GM12878 (cell line): ENCODE results near the gene CLDN19. TPM values are rescaled to one million over a fixed set of nuclear protein-coding genes. Genes with fewer than 3 reads are reported as not detected.

ENCODE experiments used
- ATAC-seq: fragments of 200-7000 bp; cut with Tn5 transposase; 3 replicates; pipeline ENCODE4 v1.9.1; 2020; ENCODE audit warnings: mild to moderate bottlenecking, moderate library complexity
- BruUV-seq: library from RNA; stranded (reverse); fragments of 400-500 nt; replicated peaks from 2 replicates; lab custom pipeline; 2021; lab: Mats Ljungman, UMichigan
- CTCF ChIA-PET: fragments of 300-600 bp; sonication (Branson Sonifier 250); formaldehyde crosslinking; extraction: SDS; loops from one replicate; lab custom pipeline; 2021; ENCODE audit warnings: inconsistent platforms; lab: Yijun Ruan, JAX
- POLR2A ChIA-PET: fragments of 350-600 bp; formaldehyde crosslinking; extraction: SDS; loops from one replicate; lab custom pipeline; 2021; ENCODE audit warnings: inconsistent platforms; lab: Charles Lee
- RAD21 ChIA-PET: fragments of 300-600 bp; sonication (Branson Sonifier 250); formaldehyde crosslinking; loops from one replicate; lab custom pipeline; 2023; ENCODE audit warnings: antibody characterized with exemption; ENCODE audit not compliant: unreplicated experiment; lab: Charles Lee
- SMC1A ChIA-PET: fragments of 300-600 bp; sonication (Branson Sonifier 250); formaldehyde crosslinking; loops from one replicate; lab custom pipeline; 2023; ENCODE audit not compliant: unreplicated experiment, uncharacterized antibody; lab: Charles Lee
- DNase-seq: peaks from one replicate; pipeline ENCODE4 v3.0.0-alpha.2; 2011; ENCODE audit warnings: low read depth, low spot score
- FAIRE-seq: peaks from 3 replicates; lab custom pipeline; 2011; peaks lifted over from hg19 to GRCh38; lab: Jason Lieb, UNC
- H2AFZ ChIP-seq: 2 replicates; pipeline ENCODE4 v1.6.0; 2011; ENCODE audit warnings: low read depth, low read length, control low read depth; ENCODE audit not compliant: control insufficient read depth
- H3K27ac ChIP-seq: 2 replicates; pipeline ENCODE4 v1.5.1; 2011; ENCODE audit warnings: control low read depth; ENCODE audit not compliant: control insufficient read depth, insufficient read depth
- H3K27me3 ChIP-seq, 2 experiments: replicated peaks in 1 of 2; 2 replicates each; pipeline versions ENCODE4 v1.6.0 to v1.6.1; 2011; ENCODE audit warnings: low read length in 1 of 2; ENCODE audit not compliant: control insufficient read depth in 2 of 2, insufficient read depth in 2 of 2
- H3K36me3 ChIP-seq, 2 experiments: 2 replicates each; pipeline ENCODE4 v1.5.1; 2011; ENCODE audit warnings: low read length in 1 of 2; ENCODE audit not compliant: control insufficient read depth in 2 of 2, insufficient read depth in 2 of 2
- H3K4me1 ChIP-seq: 2 replicates; pipeline ENCODE4 v1.6.1; 2011; ENCODE audit warnings: mild to moderate bottlenecking, low read length, moderate library complexity, mixed read lengths; ENCODE audit not compliant: control insufficient read depth, insufficient read depth
- H3K4me2 ChIP-seq: 2 replicates; pipeline ENCODE4 v1.6.0; 2011; ENCODE audit warnings: control low read depth; ENCODE audit not compliant: control insufficient read depth, insufficient read depth
- H3K4me3 ChIP-seq: fragments of 200-600 bp; sonication (generic); 2 replicates; pipeline ENCODE4 v1.5.1; 2016
- H3K79me2 ChIP-seq: 2 replicates; pipeline ENCODE4 v1.6.0; 2011; ENCODE audit warnings: low read length; ENCODE audit not compliant: control insufficient read depth, insufficient read depth
- H3K9ac ChIP-seq: 2 replicates; pipeline ENCODE4 v1.8.0; 2011; ENCODE audit warnings: low read length, control low read depth, mixed read lengths; ENCODE audit not compliant: control insufficient read depth, insufficient read depth
- H3K9me3 ChIP-seq: replicated peaks from 3 replicates; pipeline ENCODE4 v1.5.1; 2011; ENCODE audit warnings: mild to moderate bottlenecking, low read length; ENCODE audit not compliant: control insufficient read depth, insufficient read depth
- H4K20me1 ChIP-seq: 2 replicates; pipeline ENCODE4 v1.6.0; 2011; ENCODE audit not compliant: control insufficient read depth, insufficient read depth
- ATF7 ChIP-seq: fragments of 450-650 bp; IDR thresholded peaks from 2 replicates; pipeline ENCODE4 v1.6.1; 2016; ENCODE audit warnings: low read depth, mild to moderate bottlenecking
- SREBF1 ChIP-seq: IDR thresholded peaks from 2 replicates; pipeline ENCODE4 v1.6.1; 2012; ENCODE audit warnings: mild to moderate bottlenecking, low read length
- ZNF622 ChIP-seq: fragments of 450-650 bp; IDR thresholded peaks from 2 replicates; pipeline ENCODE4 v1.6.1; 2017; ENCODE audit warnings: mild to moderate bottlenecking, inconsistent platforms
- WGBS: methylation state at CpG from one replicate; pipeline ENCODE4 v1.1.6; 2016; ENCODE audit warnings: low lambda C conversion rate; ENCODE audit not compliant: insufficient replicate concordance, insufficient coverage; ENCODE audit errors: missing lambda C conversion rate; 5-methylcytosine and 5-hydroxymethylcytosine counted together
- in situ Hi-C: fragments of 300-500 bp; cut with MboI; formaldehyde crosslinking; loops from 9 replicates; pipeline ENCODE4 v1.14.3; 2018; ENCODE audit warnings: mixed read lengths
- intact Hi-C: fragments of 100-400 bp; cut with micrococcal nuclease; formaldehyde crosslinking; loops from one replicate; pipeline ENCODE4 v1.14.2; 2022; ENCODE audit not compliant: unreplicated experiment
- polyA plus RNA-seq, 11 experiments: library from polyadenylated mRNA; depleted of rRNA in 4 of 11; unstranded in 6 of 11; stranded (reverse) in 5 of 11; fragments of >200 nt; fragmentation: Nextera tagmentation in 4 of 11; fragmentation: Illumina TruSeq in 1 of 11; extraction: Ambion mirVana in 4 of 11; extraction: Trizol in 1 of 11; gene quantifications; 1 replicate in 1 of 11; 2 replicates in 10 of 11; pipeline versions ENCODE4 v1.2.1 to v1.2.3, GENCODE V29; 2011 to 2016; ENCODE audit warnings: inconsistent platforms in 2 of 11, missing spikeins in 2 of 11, low read depth in 1 of 11
- total RNA-seq, 4 experiments: library from RNA; depleted of rRNA in 3 of 4; stranded (reverse); fragments of >200 nt in 3 of 4; fragmentation: Illumina TruSeq in 1 of 4; extraction: Trizol in 1 of 4; gene quantifications; 2 replicates each; pipeline versions ENCODE4 v1.2.1 to v1.2.3, GENCODE V29; 2013 to 2021
- TF ChIP-seq, protein P1 (sequence below): IDR thresholded peaks from 2 replicates; pipeline ENCODE4 v1.6.1; 2011; ENCODE audit warnings: low read depth, low read length, improper control_type of control experiment, borderline replicate concordance
- TF ChIP-seq, protein P2 (sequence below): fragments of 450-650 bp; formaldehyde crosslinking; IDR thresholded peaks from 2 replicates; pipeline ENCODE4 v1.5.0; 2022; ENCODE audit warnings: mild to moderate bottlenecking, missing genetic modification characterization

The CLDN19 gene
- total and polyA plus RNA-seq, 10 of the 15 experiments (the other 5 are each of a cell fraction or from before 2014, with no cell fraction given), result not detected

DNA sequence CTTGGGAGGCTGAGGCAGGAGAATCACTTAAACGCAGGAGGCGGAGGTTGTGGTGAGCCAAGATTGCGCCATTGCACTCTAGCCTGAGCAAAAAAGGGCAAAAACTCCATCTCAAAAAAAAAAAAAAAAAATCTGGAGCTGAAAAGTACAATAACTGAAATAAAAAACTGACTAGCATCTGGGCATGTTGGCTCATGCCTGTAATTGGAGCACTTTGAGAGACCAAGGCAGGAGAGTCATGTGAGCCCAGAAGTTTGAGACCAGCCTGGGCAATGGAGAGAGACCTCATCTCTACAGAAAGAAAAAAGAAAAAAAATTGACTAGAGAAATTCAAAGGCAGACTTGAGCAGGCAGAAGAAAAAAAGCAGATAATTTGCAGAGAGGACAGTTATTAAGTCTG, 18.1 kb downstream of the CLDN19 start:
- SMC1A ChIA-PET, result no interaction called here
- RAD21 ChIA-PET, result no interaction called here
- no peak for FAIRE-seq
- H3K4me1 ChIP-seq, result no peaks in the 10 kb centered on the region
- H3K27ac ChIP-seq, result no peak overlapping the region
- H3K4me3 ChIP-seq, result no peak overlapping the region
- H4K20me1 ChIP-seq, result no peaks in the 10 kb centered on the region
- no peaks in the 10 kb centered on the region for H3K27me3 ChIP-seq
- no peaks in the 10 kb centered on the region; a peak in 1 of 4 replicates for H3K36me3 ChIP-seq
- no peak overlapping the region for H2AFZ ChIP-seq
- intact Hi-C loops, result no loop called here
- no TSS peak for BruUV-seq
- no peak for ATAC-seq
- in situ Hi-C loops, result no loop called here
- POLR2A ChIA-PET, result interaction anchor here (0.7 kb wide), 1 partner anchor 131 kb away, joined by 6 read pairs; no protein-coding TSS in a partner anchor
- H3K79me2 ChIP-seq, result no peaks in the 10 kb centered on the region
- H3K4me2 ChIP-seq, result no peak overlapping the region
- H3K9me3 ChIP-seq, result no peaks in the 10 kb centered on the region
- CTCF ChIA-PET, result interaction anchor here (0.7 to 1.0 kb wide), 2 partner anchors 60 to 377 kb away, joined by 3 to 4 read pairs; no protein-coding TSS in a partner anchor
- WGBS, result 93% methylated on average over 3 of the region's 3 CpGs
- TF ChIP-seq, protein P1, sequence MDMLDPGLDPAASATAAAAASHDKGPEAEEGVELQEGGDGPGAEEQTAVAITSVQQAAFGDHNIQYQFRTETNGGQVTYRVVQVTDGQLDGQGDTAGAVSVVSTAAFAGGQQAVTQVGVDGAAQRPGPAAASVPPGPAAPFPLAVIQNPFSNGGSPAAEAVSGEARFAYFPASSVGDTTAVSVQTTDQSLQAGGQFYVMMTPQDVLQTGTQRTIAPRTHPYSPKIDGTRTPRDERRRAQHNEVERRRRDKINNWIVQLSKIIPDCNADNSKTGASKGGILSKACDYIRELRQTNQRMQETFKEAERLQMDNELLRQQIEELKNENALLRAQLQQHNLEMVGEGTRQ, result no peak
- TF ChIP-seq ZNF622 (no peak), ATF7 (no peak), SREBF1 (no peak)
- TF ChIP-seq, protein P2, sequence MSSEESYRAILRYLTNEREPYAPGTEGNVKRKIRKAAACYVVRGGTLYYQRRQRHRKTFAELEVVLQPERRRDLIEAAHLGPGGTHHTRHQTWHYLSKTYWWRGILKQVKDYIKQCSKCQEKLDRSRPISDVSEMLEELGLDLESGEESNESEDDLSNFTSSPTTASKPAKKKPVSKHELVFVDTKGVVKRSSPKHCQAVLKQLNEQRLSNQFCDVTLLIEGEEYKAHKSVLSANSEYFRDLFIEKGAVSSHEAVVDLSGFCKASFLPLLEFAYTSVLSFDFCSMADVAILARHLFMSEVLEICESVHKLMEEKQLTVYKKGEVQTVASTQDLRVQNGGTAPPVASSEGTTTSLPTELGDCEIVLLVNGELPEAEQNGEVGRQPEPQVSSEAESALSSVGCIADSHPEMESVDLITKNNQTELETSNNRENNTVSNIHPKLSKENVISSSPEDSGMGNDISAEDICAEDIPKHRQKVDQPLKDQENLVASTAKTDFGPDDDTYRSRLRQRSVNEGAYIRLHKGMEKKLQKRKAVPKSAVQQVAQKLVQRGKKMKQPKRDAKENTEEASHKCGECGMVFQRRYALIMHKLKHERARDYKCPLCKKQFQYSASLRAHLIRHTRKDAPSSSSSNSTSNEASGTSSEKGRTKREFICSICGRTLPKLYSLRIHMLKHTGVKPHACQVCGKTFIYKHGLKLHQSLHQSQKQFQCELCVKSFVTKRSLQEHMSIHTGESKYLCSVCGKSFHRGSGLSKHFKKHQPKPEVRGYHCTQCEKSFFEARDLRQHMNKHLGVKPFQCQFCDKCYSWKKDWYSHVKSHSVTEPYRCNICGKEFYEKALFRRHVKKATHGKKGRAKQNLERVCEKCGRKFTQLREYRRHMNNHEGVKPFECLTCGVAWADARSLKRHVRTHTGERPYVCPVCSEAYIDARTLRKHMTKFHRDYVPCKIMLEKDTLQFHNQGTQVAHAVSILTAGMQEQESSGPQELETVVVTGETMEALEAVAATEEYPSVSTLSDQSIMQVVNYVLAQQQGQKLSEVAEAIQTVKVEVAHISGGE (CRISPR knock-in tag), result no peak
- DNase-seq, result no peak
- H3K9ac ChIP-seq, result no peak overlapping the region
